Adrenal gland (tissue), 12 donors: ENCODE measurements around the gene ASB14. TPM values are rescaled to one million over a fixed set of nuclear protein-coding genes. Genes with fewer than 3 reads are reported as not detected.

Source experiments
- DNase-seq, 7 donors: peaks; one replicate each; pipeline ENCODE4 v3.0.0-alpha.2; 2019 to 2020
- H3K27ac ChIP-seq, 5 donors: fragments of 200-600 bp; sonication (generic) in 4 of 5; 1 replicate in 3 of 5; 2 replicates in 2 of 5; pipeline versions ENCODE4 v1.5.1 to v1.8.0; 2016 to 2020; ENCODE audit warnings: mild to moderate bottlenecking in 1 of 5
- H3K27me3 ChIP-seq: fragments of 200-600 bp; 2 replicates; pipeline ENCODE4 v1.8.0; 2021
- H3K36me3 ChIP-seq, 2 donors: fragments of 200-600 bp; replicated peaks in 1 of 2; 1 replicate in 1 of 2; 2 replicates in 1 of 2; pipeline versions ENCODE4 v1.5.1 to v1.8.0; 2018 to 2022
- H3K4me1 ChIP-seq, 2 donors: fragments of 200-600 bp; replicated peaks in 1 of 2; 1 replicate in 1 of 2; 2 replicates in 1 of 2; pipeline versions ENCODE4 v1.5.1 to v1.8.0; 2018 to 2021
- H3K4me3 ChIP-seq, 4 donors: fragments of 200-600 bp; sonication (generic) in 3 of 4; one replicate each; pipeline ENCODE4 v1.5.1; 2016 to 2018
- H3K9me3 ChIP-seq, 3 donors: fragments of 200-600 bp; sonication (generic) in 1 of 3; replicated peaks in 1 of 3; 1 replicate in 2 of 3; 2 replicates in 1 of 3; pipeline versions ENCODE4 v1.5.1 to v1.8.0; 2016 to 2021
- CTCF ChIP-seq, 6 experiments: fragments of 450-650 bp in 4 of 6; fragments of 200-600 bp in 2 of 6; sonication (generic) in 1 of 6; IDR thresholded peaks; 1 replicate in 5 of 6; 2 replicates in 1 of 6; pipeline versions ENCODE4 v1.5.1 to v1.8.0; 2016 to 2021; ENCODE audit warnings: antibody characterized with exemption in 6 of 6, mild to moderate bottlenecking in 2 of 6, moderate library complexity in 1 of 6
- POLR2A ChIP-seq, 2 donors: fragments of 450-650 bp; IDR thresholded peaks; one replicate each; pipeline ENCODE4 v1.6.1; 2017; ENCODE audit warnings: antibody characterized with exemption in 2 of 2, mild to moderate bottlenecking in 2 of 2, moderate library complexity in 1 of 2
- WGBS, 4 donors: extraction: QIAGEN DNeasy Blood & Tissue Kit in 2 of 4; methylation state at CpG; one replicate each; pipeline versions ENCODE4 v1.1.5 to v1.1.7; 2013 to 2017; 5-methylcytosine and 5-hydroxymethylcytosine counted together
- intact Hi-C, 2 donors: fragments of 100-400 bp; cut with DNase I; formaldehyde crosslinking; loops; one replicate each; pipeline versions ENCODE4 v1.14.1 to v1.15.0; 2022 to 2023
- polyA plus RNA-seq, 3 donors: library from polyadenylated mRNA; stranded (reverse); fragments of 200-250 nt in 2 of 3; fragments of 350-450 nt in 1 of 3; fragmentation: Illumina TruSeq in 1 of 3; extraction: RNeasy Lipid Tissue Mini Kit (QIAGEN cat#74804) in 1 of 3; gene quantifications; one replicate each; pipeline ENCODE4 v1.2.3, GENCODE V29; 2013 to 2014
- total RNA-seq, 9 donors: library from RNA; depleted of rRNA in 4 of 9; stranded (reverse); fragments of >200 nt in 4 of 9; fragments of 120-200 nt in 1 of 9; fragmentation: NEBNext Ultra II Directional in 1 of 9; extraction: Animal tissue kit (Norgen Biotek cat#: 25700) in 1 of 9; gene quantifications; one replicate each; pipeline versions ENCODE4 v1.1.0 to v1.2.4, GENCODE V29; 2013 to 2023
- donor health status: healthy with polysubstance abuse.
- donor health status: Bipolar disorder and iron deficiency.
- donor health status: DM: yes; HTN: yes; CAD: no.
- donor health status: DM: no; HTN: no; CAD: no.
- donor health status: DM: no; HTN: no; CAD: no.
- donor health status: DM: yes; HTN: yes; CAD: no.

The ASB14 gene
- total and polyA plus RNA-seq, 12 donors, result 0.17 TPM; not detected in 11

GRCh38 chr3:57283334-57283733 lies 9.2 kb downstream of the ASB14 start:
- Histone ChIP-seq H3K4me1 (no peaks in the 10 kb centered on the region), H3K36me3 (no peaks in the 10 kb centered on the region), H3K27ac (no peak overlapping the region), H3K27me3 (no peaks in the 10 kb centered on the region), H3K4me3 (no peak overlapping the region), H3K9me3 (no peaks in the 10 kb centered on the region)
- 62 to 84% (median 80%) methylated on average over 3 to 6 of the region's 6 CpGs for WGBS, 4 donors
- intact Hi-C loops, result no loop called here
- no peak for DNase-seq
- no peak for TF ChIP-seq POLR2A (IDR thresholded peaks at IDR 0.05)
- no peak for TF ChIP-seq CTCF (IDR thresholded peaks at IDR 0.05)

- H3K4me3 ChIP-seq, result no peak overlapping the region
- WGBS, 4 donors, result 48 to 65% (median 55%) methylated on average over 1 of the region's 1 CpG
- no peak overlapping the region for H3K27ac ChIP-seq
- no peaks in the 10 kb centered on the region for H3K36me3 ChIP-seq
- TF ChIP-seq CTCF (IDR thresholded peaks at IDR 0.05), result no peak
- no peak for TF ChIP-seq POLR2A (IDR thresholded peaks at IDR 0.05)
- no peaks in the 10 kb centered on the region for H3K9me3 ChIP-seq
- DNase-seq, result no peak
- no peaks in the 10 kb centered on the region for H3K27me3 ChIP-seq
- intact Hi-C loops, result no loop called here
- H3K4me1 ChIP-seq, result no peaks in the 10 kb centered on the region
Observed at GRCh38 chr3:57281715-57282114, 10.8 kb downstream of the ASB14 start.

GRCh38 chr3:57279685-57280084 lies 12.8 kb downstream of the ASB14 start:
- DNase-seq, result no peak
- Histone ChIP-seq H3K4me1 (no peaks in the 10 kb centered on the region), H3K27ac (no peak overlapping the region), H3K4me3 (no peak overlapping the region), H3K36me3 (no peaks in the 10 kb centered on the region), H3K9me3 (no peaks in the 10 kb centered on the region), H3K27me3 (no peaks in the 10 kb centered on the region)
- WGBS, 4 donors, result 91 to 96% (median 93%) methylated on average over 5 of the region's 5 CpGs
- intact Hi-C loops, result no loop called here
- TF ChIP-seq POLR2A (IDR thresholded peaks at IDR 0.05) (no peak), CTCF (IDR thresholded peaks at IDR 0.05) (no peak)

- Histone ChIP-seq H3K9me3 (no peaks in the 10 kb centered on the region), H3K27me3 (no peaks in the 10 kb centered on the region), H3K4me1 (no peaks in the 10 kb centered on the region), H3K36me3 (peaks cover 0 to 7% of the 10 kb centered on the region in 2 donors), H3K4me3 (no peak overlapping the region), H3K27ac (no peak overlapping the region)
- 95 to 100% (median 99%) methylated on average over 1 of the region's 1 CpG for WGBS, 4 donors
- no peak for DNase-seq
- intact Hi-C loops, result no loop called here
- no peak for TF ChIP-seq POLR2A (IDR thresholded peaks at IDR 0.05)
- TF ChIP-seq CTCF (IDR thresholded peaks at IDR 0.05), result no peak
Observed at GRCh38 chr3:57278237-57278636, 14.2 kb downstream of the ASB14 start.
